ENCODE measurements around the gene TSPEAR. TPM values are rescaled to one million over a fixed set of nuclear protein-coding genes. Genes with fewer than 3 reads are reported as not detected.
A peak's percentile ranks its signal among the peaks of the same experiment; 100 is the strongest.

Gene TSPEAR
- total and polyA plus RNA-seq, 9 of the 15 experiments (the other 6 are each of a cell fraction or from before 2014, with no cell fraction given), result not detected

DNA sequence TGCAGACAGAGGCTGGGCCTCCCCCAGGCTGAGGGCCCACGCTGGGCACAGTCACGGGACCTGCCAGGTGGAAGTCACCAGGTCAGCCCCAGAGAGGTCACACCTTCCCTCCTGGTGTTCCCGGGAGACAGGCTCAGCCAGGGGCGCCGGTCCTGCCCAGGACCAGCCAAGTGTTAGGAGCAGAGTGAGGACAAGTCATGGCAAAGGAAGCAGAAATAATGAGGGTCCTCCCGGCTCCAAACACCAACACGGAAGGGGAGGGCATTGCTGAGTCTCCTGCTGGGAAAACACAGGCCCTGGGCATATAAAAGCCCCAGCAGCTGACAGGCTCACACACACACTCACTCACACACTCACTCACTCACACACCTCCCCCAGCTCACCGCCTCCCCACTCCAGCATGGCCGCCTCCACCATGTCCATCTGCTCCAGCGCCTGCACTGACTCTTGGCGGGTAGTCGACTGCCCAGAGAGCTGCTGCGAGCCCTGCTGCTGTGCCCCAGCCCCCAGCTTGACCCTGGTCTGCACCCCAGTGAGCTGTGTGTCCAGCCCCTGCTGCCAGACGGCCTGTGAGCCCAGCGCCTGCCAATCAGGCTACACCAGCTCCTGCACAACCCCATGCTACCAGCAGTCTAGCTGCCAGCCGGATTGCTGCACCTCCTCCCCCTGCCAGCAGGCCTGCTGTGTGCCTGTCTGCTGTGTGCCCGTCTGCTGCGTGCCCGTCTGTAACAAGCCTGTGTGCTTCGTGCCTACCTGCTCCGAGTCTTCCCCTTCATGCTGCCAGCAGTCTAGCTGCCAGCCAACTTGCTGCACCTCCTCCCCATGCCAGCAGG is 74.1 kb downstream of the TSPEAR start, which contains the start of gene KRTAP10-10:
TSS of gene KRTAP10-10 (plus strand) at position 339 of the 833 bp plus-strand sequence. CDS start at position 401, 62 bp downstream.
- no peak for FAIRE-seq
- TF ChIP-seq RBBP5 (IDR thresholded peaks at IDR 0.05; ENCODE audit: borderline replicate concordance, insufficient read depth, low read length, poor library complexity, severe bottlenecking) (no peak), LARP7 (IDR thresholded peaks at IDR 0.05) (no peak), PHF21A (IDR thresholded peaks at IDR 0.05; ENCODE audit: borderline replicate concordance, low read depth) (no peak), ELK3 (CRISPR knock-in tag; IDR thresholded peaks at IDR 0.05) (no peak), ZNF133 (CRISPR knock-in tag; IDR thresholded peaks at IDR 0.05) (no peak), NCOA4 (IDR thresholded peaks at IDR 0.05; ENCODE audit: partially characterized antibody) (no peak), STAT5A (IDR thresholded peaks at IDR 0.05; ENCODE audit: borderline replicate concordance, low read length) (no peak), SREBF1 (IDR thresholded peaks at IDR 0.05; ENCODE audit: borderline replicate concordance, low read depth, low read length) (no peak), CGGBP1 (CRISPR knock-in tag; IDR thresholded peaks at IDR 0.05) (no peak), USF2 (CRISPR knock-in tag; IDR thresholded peaks at IDR 0.05) (no peak), ZNF707 (CRISPR knock-in tag; conservative IDR thresholded peaks at IDR 0.05) (no peak), CBFA2T2 (conservative IDR thresholded peaks at IDR 0.05) (no peak)
- TF ChIP-seq, protein P1, sequence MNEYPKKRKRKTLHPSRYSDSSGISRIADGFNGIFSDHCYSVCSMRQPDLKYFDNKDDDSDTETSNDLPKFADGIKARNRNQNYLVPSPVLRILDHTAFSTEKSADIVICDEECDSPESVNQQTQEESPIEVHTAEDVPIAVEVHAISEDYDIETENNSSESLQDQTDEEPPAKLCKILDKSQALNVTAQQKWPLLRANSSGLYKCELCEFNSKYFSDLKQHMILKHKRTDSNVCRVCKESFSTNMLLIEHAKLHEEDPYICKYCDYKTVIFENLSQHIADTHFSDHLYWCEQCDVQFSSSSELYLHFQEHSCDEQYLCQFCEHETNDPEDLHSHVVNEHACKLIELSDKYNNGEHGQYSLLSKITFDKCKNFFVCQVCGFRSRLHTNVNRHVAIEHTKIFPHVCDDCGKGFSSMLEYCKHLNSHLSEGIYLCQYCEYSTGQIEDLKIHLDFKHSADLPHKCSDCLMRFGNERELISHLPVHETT (CRISPR knock-in tag; conservative IDR thresholded peaks at IDR 0.05 in 1 of 2, IDR thresholded peaks at IDR 0.05 in 1 of 2), result no peak
- TF ChIP-seq, protein P2, sequence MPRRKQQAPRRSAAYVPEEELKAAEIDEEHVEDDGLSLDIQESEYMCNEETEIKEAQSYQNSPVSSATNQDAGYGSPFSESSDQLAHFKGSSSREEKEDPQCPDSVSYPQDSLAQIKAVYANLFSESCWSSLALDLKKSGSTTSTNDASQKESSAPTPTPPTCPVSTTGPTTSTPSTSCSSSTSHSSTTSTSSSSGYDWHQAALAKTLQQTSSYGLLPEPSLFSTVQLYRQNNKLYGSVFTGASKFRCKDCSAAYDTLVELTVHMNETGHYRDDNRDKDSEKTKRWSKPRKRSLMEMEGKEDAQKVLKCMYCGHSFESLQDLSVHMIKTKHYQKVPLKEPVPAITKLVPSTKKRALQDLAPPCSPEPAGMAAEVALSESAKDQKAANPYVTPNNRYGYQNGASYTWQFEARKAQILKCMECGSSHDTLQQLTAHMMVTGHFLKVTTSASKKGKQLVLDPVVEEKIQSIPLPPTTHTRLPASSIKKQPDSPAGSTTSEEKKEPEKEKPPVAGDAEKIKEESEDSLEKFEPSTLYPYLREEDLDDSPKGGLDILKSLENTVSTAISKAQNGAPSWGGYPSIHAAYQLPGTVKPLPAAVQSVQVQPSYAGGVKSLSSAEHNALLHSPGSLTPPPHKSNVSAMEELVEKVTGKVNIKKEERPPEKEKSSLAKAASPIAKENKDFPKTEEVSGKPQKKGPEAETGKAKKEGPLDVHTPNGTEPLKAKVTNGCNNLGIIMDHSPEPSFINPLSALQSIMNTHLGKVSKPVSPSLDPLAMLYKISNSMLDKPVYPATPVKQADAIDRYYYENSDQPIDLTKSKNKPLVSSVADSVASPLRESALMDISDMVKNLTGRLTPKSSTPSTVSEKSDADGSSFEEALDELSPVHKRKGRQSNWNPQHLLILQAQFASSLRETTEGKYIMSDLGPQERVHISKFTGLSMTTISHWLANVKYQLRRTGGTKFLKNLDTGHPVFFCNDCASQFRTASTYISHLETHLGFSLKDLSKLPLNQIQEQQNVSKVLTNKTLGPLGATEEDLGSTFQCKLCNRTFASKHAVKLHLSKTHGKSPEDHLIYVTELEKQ (CRISPR knock-in tag; IDR thresholded peaks at IDR 0.05), result no peak

More for the DNA sequence above, 74.1 kb downstream of the TSPEAR start, which contains the start of gene KRTAP10-10:
- no peak within 1 kb of the TSS for H2AFZ ChIP-seq (ENCODE audit: low read depth, low read length)
- no peaks in the 10 kb centered on the region for H3K9me3 ChIP-seq (replicated peaks; ENCODE audit: control insufficient read depth, insufficient read depth, low read depth, low read length)
- H3K4me2 ChIP-seq (ENCODE audit: insufficient read depth, low read length), result no peak within 1 kb of the TSS
- POLR2A ChIA-PET, result interaction anchor here (0.6 kb wide), 2 partner anchors 12 to 13 kb away, joined by 3 read pairs; no protein-coding TSS in a partner anchor
- H3K79me2 ChIP-seq (ENCODE audit: control insufficient read depth, insufficient read depth, low read length), result no peaks in the 10 kb centered on the region
- peaks cover 0 to 3% of the 10 kb centered on the region in 2 experiments; a peak in 2 of 5 replicates for H3K4me1 ChIP-seq (replicated peaks in 1 of 2; ENCODE audit: control insufficient read depth in 2 of 2, insufficient read depth in 2 of 2, low read length in 2 of 2)
- ATAC-seq (peak; percentile 36; the same call in 1 of the 3 replicates), DNase-seq (ENCODE audit: extremely low read depth in 1 of 4, low spot score in 3 of 4) (no peak)
- H3K27ac ChIP-seq (ENCODE audit: extremely low read depth, low read depth, low read length), result no peak within 1 kb of the TSS
- CTCF ChIA-PET (ENCODE audit: low intra/inter-chr PET ratio), result no interaction called here
- 0% methylated on average over 21 of the region's 21 CpGs for WGBS (ENCODE audit: insufficient coverage, low coverage, missing lambda C conversion rate)
- H4K20me1 ChIP-seq (replicated peaks; ENCODE audit: control insufficient read depth, insufficient read depth, low read length), result no peaks in the 10 kb centered on the region
- no peak within 1 kb of the TSS; a peak in 1 of 4 replicates for H3K9ac ChIP-seq (ENCODE audit: insufficient read depth in 1 of 2, low read depth in 2 of 2, low read length in 2 of 2)
- BruUV-seq (replicated peaks), result no TSS peak
- H3K27me3 ChIP-seq (ENCODE audit: control insufficient read depth in 2 of 2, insufficient read depth in 2 of 2, low read length in 2 of 2), result peaks cover 0 to 6% of the 10 kb centered on the region in 2 experiments; a peak in 2 of 5 replicates
- no peaks in the 10 kb centered on the region for H3K36me3 ChIP-seq (ENCODE audit: control insufficient read depth, insufficient read depth, low read length)
- no peaks in the 10 kb centered on the region for H3K9me1 ChIP-seq (ENCODE audit: control insufficient read depth, insufficient read depth, low read length)
- intact Hi-C loops (cut with micrococcal nuclease), result no loop called here
- in situ Hi-C loops (cut with MboI), result no loop called here
- no peak within 1 kb of the TSS for H3K4me3 ChIP-seq
